HL-60/S4 (cell line): ENCODE measurements around the gene SERPINA6.
"Not testable (repeated sequence)": the region's sequence is repeated elsewhere in the genome, so short reads cannot be mapped to it uniquely, and the experiment has no call there.

ENCODE experiments used
- in situ Hi-C: fragments of 300-500 bp; cut with MboI; formaldehyde crosslinking; loops from 2 replicates; pipeline ENCODE4 v1.14.3; 2022; ENCODE audit warnings: low sequenced_read_pairs

Gene SERPINA6

GRCh38 chr14:94292872-94293577 lies 30.1 kb downstream of the SERPINA6 start, which contains the start of gene SERPINA10:
SERPINA10 (minus strand) TSS chr14:94293268; CDS start chr14:94290593, 2,675 bp downstream.
- in situ Hi-C loops = no loop called here

- in situ Hi-C loops = no loop called here
Measured at GRCh38 chr14:94292526-94292871, 30.6 kb downstream of the SERPINA6 start.

- in situ Hi-C loops = no loop called here
Measured at GRCh38 chr14:94291906-94292525, 31.1 kb downstream of the SERPINA6 start.

- in situ Hi-C loops = no loop called here
Measured at GRCh38 chr14:94291159-94291905, 31.8 kb downstream of the SERPINA6 start.

GRCh38 chr14:94290197-94290596 lies 32.9 kb downstream of the SERPINA6 start:
- in situ Hi-C loops = no loop called here

- in situ Hi-C loops = no loop called here
Measured at GRCh38 chr14:94288610-94289465, 34.3 kb downstream of the SERPINA6 start.

GRCh38 chr14:94285158-94285557 lies 38.0 kb downstream of the SERPINA6 start:
- in situ Hi-C loops = no loop called here

GRCh38 chr14:94284221-94284620 lies 38.9 kb downstream of the SERPINA6 start:
- in situ Hi-C loops = no loop called here

GRCh38 chr14:94282991-94283723 lies 40.0 kb downstream of the SERPINA6 start:
- in situ Hi-C loops = no loop called here

GRCh38 chr14:94278731-94279130 lies 44.4 kb downstream of the SERPINA6 start:
- in situ Hi-C loops = no loop called here

GRCh38 chr14:94276898-94277561 lies 46.1 kb downstream of the SERPINA6 start:
- in situ Hi-C loops = not testable (repeated sequence)

- in situ Hi-C loops = no loop called here
Measured at GRCh38 chr14:94269156-94269555, 54.0 kb downstream of the SERPINA6 start.

GRCh38 chr14:94268582-94268981 lies 54.6 kb downstream of the SERPINA6 start:
- in situ Hi-C loops = not testable (repeated sequence)

- in situ Hi-C loops = no loop called here
Measured at GRCh38 chr14:94267352-94267751, 55.8 kb downstream of the SERPINA6 start.

- in situ Hi-C loops = not testable (repeated sequence)
Measured at GRCh38 chr14:94264195-94264594, 58.9 kb downstream of the SERPINA6 start.
